Astrocyte (in vitro differentiated cells and primary cell): ENCODE results near the gene BUD23. TPM values are rescaled to one million over a fixed set of nuclear protein-coding genes. Genes with fewer than 3 reads are reported as not detected.

ENCODE experiments used
- DNase-seq: peaks from one replicate; pipeline ENCODE4 v3.0.0-alpha.2; 2010; ENCODE audit warnings: low read depth
- FAIRE-seq: peaks from 2 replicates; lab custom pipeline; 2011; peaks lifted over from hg19 to GRCh38; lab: Jason Lieb, UNC
- H2AFZ ChIP-seq: 2 replicates; pipeline ENCODE4 v1.6.0; 2012; ENCODE audit warnings: low read depth, low read length, inconsistent platforms
- H3K27ac ChIP-seq: 2 replicates; pipeline ENCODE4 v1.5.1; 2011; ENCODE audit warnings: low read depth, low read length, inconsistent platforms
- H3K27me3 ChIP-seq: 2 replicates; pipeline ENCODE4 v1.6.0; 2011; ENCODE audit warnings: low read length, inconsistent platforms; ENCODE audit not compliant: insufficient read depth
- H3K36me3 ChIP-seq: 2 replicates; pipeline ENCODE4 v1.5.1; 2011; ENCODE audit warnings: low read length, inconsistent platforms; ENCODE audit not compliant: insufficient read depth
- H3K4me1 ChIP-seq: 2 replicates; pipeline ENCODE4 v1.5.1; 2011; ENCODE audit warnings: low read length, inconsistent platforms; ENCODE audit not compliant: insufficient read depth
- H3K4me2 ChIP-seq: 2 replicates; pipeline ENCODE4 v1.6.0; 2012; ENCODE audit warnings: low read length, inconsistent platforms
- H3K4me3 ChIP-seq: 2 replicates; pipeline ENCODE4 v1.5.1; 2011; ENCODE audit warnings: low read depth, mild to moderate bottlenecking, low read length, inconsistent platforms; ENCODE audit not compliant: insufficient read depth
- H3K79me2 ChIP-seq: 2 replicates; pipeline ENCODE4 v1.6.0; 2012; ENCODE audit warnings: mild to moderate bottlenecking, low read length, inconsistent platforms; ENCODE audit not compliant: insufficient read depth
- H3K9ac ChIP-seq: 2 replicates; pipeline ENCODE4 v1.6.0; 2012; ENCODE audit warnings: mild to moderate bottlenecking, low read length, inconsistent platforms
- H3K9me3 ChIP-seq: 2 replicates; pipeline ENCODE4 v1.5.1; 2012; ENCODE audit warnings: low read depth, mild to moderate bottlenecking, low read length, inconsistent platforms; ENCODE audit not compliant: insufficient read depth
- H4K20me1 ChIP-seq: 2 replicates; pipeline ENCODE4 v1.6.0; 2012; ENCODE audit warnings: low read length, inconsistent platforms; ENCODE audit not compliant: insufficient read depth
- H3K27ac Mint-ChIP-seq: one replicate; pipeline ENCODE4 v1.8.0; 2021; ENCODE audit warnings: mild to moderate bottlenecking, mixed read lengths; ENCODE audit not compliant: unreplicated experiment
- H3K27me3 Mint-ChIP-seq: one replicate; pipeline ENCODE4 v1.8.0; 2021; ENCODE audit warnings: low read depth, mixed read lengths; ENCODE audit not compliant: unreplicated experiment
- H3K36me3 Mint-ChIP-seq: one replicate; pipeline ENCODE4 v1.8.0; 2021; ENCODE audit warnings: low read depth, mixed read lengths; ENCODE audit not compliant: unreplicated experiment
- H3K4me1 Mint-ChIP-seq: one replicate; pipeline ENCODE4 v1.8.0; 2021; ENCODE audit warnings: low read depth, mixed read lengths; ENCODE audit not compliant: unreplicated experiment
- H3K4me3 Mint-ChIP-seq: one replicate; pipeline ENCODE4 v1.8.0; 2021; ENCODE audit warnings: mild to moderate bottlenecking, moderate library complexity, mixed read lengths; ENCODE audit not compliant: unreplicated experiment
- H3K9me3 Mint-ChIP-seq: one replicate; pipeline ENCODE4 v1.8.0; 2021; ENCODE audit warnings: mild to moderate bottlenecking, mixed read lengths; ENCODE audit not compliant: unreplicated experiment
- EZH2 ChIP-seq: IDR thresholded peaks from 2 replicates; pipeline ENCODE4 v1.6.1; 2012; ENCODE audit warnings: mild to moderate bottlenecking, low read length, inconsistent platforms; ENCODE audit not compliant: insufficient read depth
- total RNA-seq: library from RNA; stranded (reverse); gene quantifications from 2 replicates; pipeline ENCODE4 v1.2.1, GENCODE V29; 2021
- TF ChIP-seq, protein P1 (sequence below): IDR thresholded peaks from 2 replicates; pipeline ENCODE4 v1.5.1; 2011; ENCODE audit warnings: low read depth, mild to moderate bottlenecking, inconsistent platforms, low read length, moderate library complexity; ENCODE audit not compliant: insufficient read depth

BUD23 gene
- total RNA-seq, 1 donor from 2014 or later = 73.1 TPM

DNA sequence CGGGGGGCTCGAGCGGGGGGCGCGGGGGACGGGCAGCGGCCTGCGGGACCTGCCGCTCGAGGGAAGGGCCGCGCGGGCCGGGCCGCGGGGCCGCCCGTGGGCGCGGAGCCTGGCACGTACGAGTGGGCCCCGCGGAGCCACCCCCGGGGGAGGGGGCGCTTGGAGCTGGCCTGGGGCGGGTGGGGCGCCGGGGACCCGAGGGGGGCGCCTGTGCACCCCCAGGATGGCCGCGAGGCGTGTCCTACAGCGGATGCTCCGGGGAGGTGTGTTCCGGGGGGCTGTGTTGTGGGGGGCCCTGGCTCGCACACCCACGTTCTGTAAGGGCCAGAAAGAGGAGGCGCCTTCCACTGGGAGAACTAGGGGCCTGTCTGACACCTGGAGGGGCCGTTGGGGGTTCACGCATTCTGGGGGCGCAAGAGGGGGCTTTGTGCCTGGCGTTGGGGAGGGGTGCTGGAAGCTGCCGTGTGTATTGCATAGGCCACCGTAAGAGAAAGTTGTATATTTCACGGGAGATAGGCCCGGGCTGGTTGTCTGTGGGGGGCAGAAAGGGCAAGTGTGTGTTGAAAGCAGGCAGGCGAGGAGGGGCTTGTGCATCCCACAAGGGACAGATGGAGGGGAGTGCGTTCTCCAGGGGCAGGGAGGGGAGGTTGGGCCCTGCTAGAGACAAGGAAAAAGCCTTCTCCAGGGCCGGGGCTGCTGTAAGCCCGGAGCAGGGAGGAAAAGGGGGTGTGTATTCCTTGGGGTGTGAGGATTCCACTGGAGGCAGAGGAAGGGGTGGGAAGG, 15.1 kb upstream of the BUD23 start:
- Histone ChIP-seq H3K4me3 (peak overlapping the region; percentile 67), H2AFZ (peak overlapping the region; percentile 83), H3K9me3 (no peaks in the 10 kb centered on the region), H3K27ac (no peak overlapping the region), H3K4me1 (peaks cover 8% of the 10 kb centered on the region), H3K36me3 (no peaks in the 10 kb centered on the region), H4K20me1 (no peaks in the 10 kb centered on the region), H3K27me3 (no peaks in the 10 kb centered on the region), H3K79me2 (no peaks in the 10 kb centered on the region), H3K4me2 (peak overlapping the region; percentile 93), H3K9ac (peak overlapping the region; percentile 78)
- H3K27ac Mint-ChIP-seq = no peak overlapping the region
- peaks cover 3% of the 10 kb centered on the region for H3K9me3 Mint-ChIP-seq
- peaks cover 14% of the 10 kb centered on the region for H3K27me3 Mint-ChIP-seq
- TF ChIP-seq EZH2 = no peak
- TF ChIP-seq, protein P1, sequence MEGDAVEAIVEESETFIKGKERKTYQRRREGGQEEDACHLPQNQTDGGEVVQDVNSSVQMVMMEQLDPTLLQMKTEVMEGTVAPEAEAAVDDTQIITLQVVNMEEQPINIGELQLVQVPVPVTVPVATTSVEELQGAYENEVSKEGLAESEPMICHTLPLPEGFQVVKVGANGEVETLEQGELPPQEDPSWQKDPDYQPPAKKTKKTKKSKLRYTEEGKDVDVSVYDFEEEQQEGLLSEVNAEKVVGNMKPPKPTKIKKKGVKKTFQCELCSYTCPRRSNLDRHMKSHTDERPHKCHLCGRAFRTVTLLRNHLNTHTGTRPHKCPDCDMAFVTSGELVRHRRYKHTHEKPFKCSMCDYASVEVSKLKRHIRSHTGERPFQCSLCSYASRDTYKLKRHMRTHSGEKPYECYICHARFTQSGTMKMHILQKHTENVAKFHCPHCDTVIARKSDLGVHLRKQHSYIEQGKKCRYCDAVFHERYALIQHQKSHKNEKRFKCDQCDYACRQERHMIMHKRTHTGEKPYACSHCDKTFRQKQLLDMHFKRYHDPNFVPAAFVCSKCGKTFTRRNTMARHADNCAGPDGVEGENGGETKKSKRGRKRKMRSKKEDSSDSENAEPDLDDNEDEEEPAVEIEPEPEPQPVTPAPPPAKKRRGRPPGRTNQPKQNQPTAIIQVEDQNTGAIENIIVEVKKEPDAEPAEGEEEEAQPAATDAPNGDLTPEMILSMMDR = no peak
- DNase-seq (peak; percentile 4), FAIRE-seq (no peak)
- no peaks in the 10 kb centered on the region for H3K4me1 Mint-ChIP-seq
- H3K4me3 Mint-ChIP-seq = peak overlapping the region; percentile 89
- peaks cover 7% of the 10 kb centered on the region for H3K36me3 Mint-ChIP-seq

DNA sequence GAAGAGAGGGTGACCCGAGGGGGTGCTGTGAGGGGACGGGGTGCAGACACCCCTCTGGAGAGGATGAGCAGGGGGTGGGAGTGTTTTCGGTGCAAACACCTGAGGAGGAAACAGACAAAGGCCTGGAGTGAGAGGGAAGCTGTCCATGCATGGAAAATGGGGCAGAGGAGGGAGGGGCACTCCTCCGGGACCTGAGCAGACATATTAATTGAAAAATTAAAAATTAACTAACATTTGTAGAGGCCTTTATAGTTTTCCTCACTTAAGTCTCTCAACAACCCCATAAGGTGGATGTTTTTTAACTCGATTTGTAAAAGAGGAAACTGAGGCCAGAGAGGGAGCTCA, 14.5 kb upstream of the BUD23 start:
- Histone ChIP-seq H3K36me3 (no peaks in the 10 kb centered on the region), H3K9me3 (no peaks in the 10 kb centered on the region), H3K9ac (peak overlapping the region; percentile 78), H3K4me2 (peak overlapping the region; percentile 93), H2AFZ (peak overlapping the region; percentile 83), H4K20me1 (no peaks in the 10 kb centered on the region), H3K4me3 (peak overlapping the region; percentile 67), H3K79me2 (no peaks in the 10 kb centered on the region), H3K27me3 (no peaks in the 10 kb centered on the region), H3K4me1 (peaks cover 8% of the 10 kb centered on the region), H3K27ac (no peak overlapping the region)
- Mint-ChIP-seq H3K27ac (no peak overlapping the region), H3K9me3 (no peaks in the 10 kb centered on the region), H3K4me1 (no peaks in the 10 kb centered on the region), H3K27me3 (peaks cover 11% of the 10 kb centered on the region), H3K36me3 (peaks cover 9% of the 10 kb centered on the region), H3K4me3 (peak overlapping the region; percentile 89)
- FAIRE-seq (no peak), DNase-seq (no peak)
- TF ChIP-seq EZH2 = no peak
- TF ChIP-seq, protein P1 = no peak

DNA sequence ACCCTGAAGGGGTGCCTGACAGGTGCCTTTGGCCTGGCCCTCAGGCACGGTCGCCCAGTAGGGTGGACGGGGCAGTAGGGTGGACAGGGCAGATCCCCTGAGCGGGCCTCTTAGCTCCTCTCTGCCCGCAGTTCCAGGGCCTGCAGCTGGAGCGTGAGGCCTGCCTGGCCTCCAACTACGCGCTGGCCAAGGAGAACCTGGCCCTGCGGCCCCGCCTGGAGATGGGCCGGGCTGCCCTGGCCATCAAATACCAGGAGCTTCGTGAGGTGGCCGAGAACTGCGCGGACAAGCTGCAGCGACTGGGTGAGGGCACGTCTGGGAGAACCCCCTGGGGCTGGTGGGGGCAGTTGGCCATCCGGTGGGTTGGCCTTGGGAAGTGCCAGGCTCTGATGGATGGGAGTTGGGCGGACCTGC, 14.1 kb upstream of the BUD23 start:
- Histone ChIP-seq H3K27ac (no peak overlapping the region), H3K36me3 (no peaks in the 10 kb centered on the region), H4K20me1 (no peaks in the 10 kb centered on the region), H3K9ac (no peak overlapping the region), H3K79me2 (no peaks in the 10 kb centered on the region), H3K27me3 (no peaks in the 10 kb centered on the region), H3K9me3 (no peaks in the 10 kb centered on the region), H3K4me1 (peaks cover 8% of the 10 kb centered on the region), H3K4me2 (peak overlapping the region; percentile 93), H3K4me3 (no peak overlapping the region), H2AFZ (no peak overlapping the region)
- H3K4me1 Mint-ChIP-seq = no peaks in the 10 kb centered on the region
- no peak overlapping the region for H3K4me3 Mint-ChIP-seq
- DNase-seq = no peak
- H3K36me3 Mint-ChIP-seq = peaks cover 9% of the 10 kb centered on the region
- TF ChIP-seq, protein P1 = no peak
- no peak for TF ChIP-seq EZH2
- no peaks in the 10 kb centered on the region for H3K9me3 Mint-ChIP-seq
- FAIRE-seq = no peak
- no peak overlapping the region for H3K27ac Mint-ChIP-seq
- peaks cover 9% of the 10 kb centered on the region for H3K27me3 Mint-ChIP-seq
